ENCODE measurements around the gene RAB38. TPM values are rescaled to one million over a fixed set of nuclear protein-coding genes. Genes with fewer than 3 reads are reported as not detected.

RAB38 gene
- polyA plus RNA-seq, 1 donor from 2014 or later: not detected

- no peak overlapping the region for H3K4me2 ChIP-seq (ENCODE audit: low read length)
- H3K9me3 ChIP-seq (ENCODE audit: low read length): no peaks in the 10 kb centered on the region
- no peaks in the 10 kb centered on the region for H3K36me3 ChIP-seq (ENCODE audit: insufficient read depth, low read length)
- no peaks in the 10 kb centered on the region for H3F3A ChIP-seq (ENCODE audit: insufficient read depth, low read length, poor library complexity, severe bottlenecking)
- no peak overlapping the region for H3K27ac ChIP-seq (ENCODE audit: low read length)
- no peaks in the 10 kb centered on the region for H3K9me2 ChIP-seq (ENCODE audit: insufficient read depth, low read length)
- TF ChIP-seq MXI1 (conservative IDR thresholded peaks at IDR 0.05; ENCODE audit: poor library complexity, severe bottlenecking) (no peak), TAF1 (IDR thresholded peaks at IDR 0.05; ENCODE audit: low read depth) (no peak), SMC3 (conservative IDR thresholded peaks at IDR 0.05; ENCODE audit: poor library complexity) (no peak), EP300 (conservative IDR thresholded peaks at IDR 0.05; ENCODE audit: poor library complexity, severe bottlenecking) (no peak), EZH2 (IDR thresholded peaks at IDR 0.05; ENCODE audit: borderline replicate concordance, insufficient read depth, low read length, poor library complexity, severe bottlenecking) (no peak), POLR2AphosphoS5 (IDR thresholded peaks at IDR 0.05) (no peak)
- no peak overlapping the region for H3K4me3 ChIP-seq (ENCODE audit: low read length)
- H3K9ac ChIP-seq (ENCODE audit: low read length): no peak overlapping the region
- no peaks in the 10 kb centered on the region for H4K20me1 ChIP-seq (ENCODE audit: insufficient read depth)
- no peaks in the 10 kb centered on the region for H3K27me3 ChIP-seq (ENCODE audit: insufficient read depth, low read depth, low read length)
- no peaks in the 10 kb centered on the region for H3K79me2 ChIP-seq (replicated peaks; ENCODE audit: insufficient read depth, low read length)
- no peak overlapping the region for H2AFZ ChIP-seq (ENCODE audit: low read depth, low read length)
These were observed 13.7 kb upstream of the RAB38 start for GRCh38 chr11:88188932-88189253.

- H3K4me2 ChIP-seq (ENCODE audit: low read length): no peak overlapping the region
- no peaks in the 10 kb centered on the region for H3K9me3 ChIP-seq (ENCODE audit: low read length)
- H3K27ac ChIP-seq (ENCODE audit: low read length): no peak overlapping the region
- no peaks in the 10 kb centered on the region for H3K27me3 ChIP-seq (ENCODE audit: insufficient read depth, low read depth, low read length)
- H3K9ac ChIP-seq (ENCODE audit: low read length): no peak overlapping the region
- H3K4me3 ChIP-seq (ENCODE audit: low read length): no peak overlapping the region
- TF ChIP-seq EP300 (conservative IDR thresholded peaks at IDR 0.05; ENCODE audit: poor library complexity, severe bottlenecking) (no peak), SMC3 (conservative IDR thresholded peaks at IDR 0.05; ENCODE audit: poor library complexity) (no peak), REST (IDR thresholded peaks at IDR 0.05; ENCODE audit: borderline replicate concordance) (no peak), POLR2AphosphoS5 (IDR thresholded peaks at IDR 0.05) (no peak)
- H3F3A ChIP-seq (ENCODE audit: insufficient read depth, low read length, poor library complexity, severe bottlenecking): no peaks in the 10 kb centered on the region
- no peaks in the 10 kb centered on the region for H3K36me3 ChIP-seq (ENCODE audit: insufficient read depth, low read length)
- H3K9me2 ChIP-seq (ENCODE audit: insufficient read depth, low read length): no peaks in the 10 kb centered on the region
- no peaks in the 10 kb centered on the region for H4K20me1 ChIP-seq (ENCODE audit: insufficient read depth)
- no peak overlapping the region for H2AFZ ChIP-seq (ENCODE audit: low read depth, low read length)
- H3K79me2 ChIP-seq (replicated peaks; ENCODE audit: insufficient read depth, low read length): no peaks in the 10 kb centered on the region
These were observed 13.1 kb upstream of the RAB38 start for GRCh38 chr11:88188251-88188931.

GRCh38 chr11:88183233-88183632 lies 8.0 kb upstream of the RAB38 start:
- TF ChIP-seq SMC3 (conservative IDR thresholded peaks at IDR 0.05; ENCODE audit: poor library complexity): no peak
- TF ChIP-seq MXI1 (conservative IDR thresholded peaks at IDR 0.05; ENCODE audit: poor library complexity, severe bottlenecking): no peak
- TF ChIP-seq RAD21 (conservative IDR thresholded peaks at IDR 0.05): no peak
- TF ChIP-seq REST (IDR thresholded peaks at IDR 0.05; ENCODE audit: borderline replicate concordance): no peak
- TF ChIP-seq EZH2 (IDR thresholded peaks at IDR 0.05; ENCODE audit: borderline replicate concordance, insufficient read depth, low read length, poor library complexity, severe bottlenecking): no peak
- TF ChIP-seq CTCF (IDR thresholded peaks at IDR 0.05; ENCODE audit: poor library complexity, severe bottlenecking): no peak
- TF ChIP-seq TAF1 (IDR thresholded peaks at IDR 0.05; ENCODE audit: low read depth): no peak
- TF ChIP-seq POLR2AphosphoS5 (IDR thresholded peaks at IDR 0.05): no peak
- TF ChIP-seq EP300 (conservative IDR thresholded peaks at IDR 0.05; ENCODE audit: poor library complexity, severe bottlenecking): no peak
- Histone ChIP-seq H3F3A (ENCODE audit: insufficient read depth, low read length, poor library complexity, severe bottlenecking) (no peaks in the 10 kb centered on the region), H3K27me3 (ENCODE audit: insufficient read depth, low read depth, low read length) (no peaks in the 10 kb centered on the region), H3K36me3 (ENCODE audit: insufficient read depth, low read length) (no peaks in the 10 kb centered on the region), H3K27ac (ENCODE audit: low read length) (no peak overlapping the region), H3K4me3 (ENCODE audit: low read length) (no peak overlapping the region), H2AFZ (ENCODE audit: low read depth, low read length) (no peak overlapping the region), H3K79me2 (replicated peaks; ENCODE audit: insufficient read depth, low read length) (no peaks in the 10 kb centered on the region), H4K20me1 (ENCODE audit: insufficient read depth) (no peaks in the 10 kb centered on the region), H3K4me2 (ENCODE audit: low read length) (no peak overlapping the region), H3K9me3 (ENCODE audit: low read length) (no peaks in the 10 kb centered on the region), H3K9me2 (ENCODE audit: insufficient read depth, low read length) (no peaks in the 10 kb centered on the region), H3K9ac (ENCODE audit: low read length) (no peak overlapping the region)

Measured in neural cell (in vitro differentiated cells).